Prostate gland (tissue), 2 donors: ENCODE measurements around the gene ALDH3A2.

Source experiments
- CTCF ChIP-seq, 4 experiments: fragments of 200-600 bp in 2 of 4; fragments of 450-650 bp in 2 of 4; sonication (generic) in 2 of 4; IDR thresholded peaks; 1 replicate in 3 of 4; 2 replicates in 1 of 4; pipeline ENCODE4 v1.5.1; 2016 to 2019; ENCODE audit warnings: antibody characterized with exemption in 4 of 4, mild to moderate bottlenecking in 2 of 4, moderate library complexity in 2 of 4
- POLR2AphosphoS5 ChIP-seq: sonication (generic); formaldehyde crosslinking; IDR thresholded peaks from one replicate; pipeline ENCODE4 v1.6.1; 2017; ENCODE audit warnings: antibody characterized with exemption

GRCh38 chr17:19618015-19618414, 30.5 kb upstream of the ALDH3A2 start:
- TF ChIP-seq CTCF (IDR thresholded peaks at IDR 0.05) (no peak), POLR2AphosphoS5 (no peak)
